GM12865 (cell line): Measurements from ENCODE around the gene LHPP.

Experiments used
- DNase-seq: peaks from one replicate; pipeline ENCODE4 v3.0.0; 2010; ENCODE audit warnings: low read depth
- H3K4me3 ChIP-seq: 2 replicates; pipeline ENCODE4 v1.5.1; 2011; ENCODE audit warnings: mild to moderate bottlenecking, low read depth, low read length, control low read depth
- TF ChIP-seq, protein P1 (sequence below): IDR thresholded peaks from 2 replicates; pipeline ENCODE4 v1.5.1; 2011; ENCODE audit warnings: low read length, control low read depth, low read depth, inconsistent platforms; ENCODE audit not compliant: insufficient read depth; ENCODE audit errors: missing control alignments

The LHPP gene

DNA sequence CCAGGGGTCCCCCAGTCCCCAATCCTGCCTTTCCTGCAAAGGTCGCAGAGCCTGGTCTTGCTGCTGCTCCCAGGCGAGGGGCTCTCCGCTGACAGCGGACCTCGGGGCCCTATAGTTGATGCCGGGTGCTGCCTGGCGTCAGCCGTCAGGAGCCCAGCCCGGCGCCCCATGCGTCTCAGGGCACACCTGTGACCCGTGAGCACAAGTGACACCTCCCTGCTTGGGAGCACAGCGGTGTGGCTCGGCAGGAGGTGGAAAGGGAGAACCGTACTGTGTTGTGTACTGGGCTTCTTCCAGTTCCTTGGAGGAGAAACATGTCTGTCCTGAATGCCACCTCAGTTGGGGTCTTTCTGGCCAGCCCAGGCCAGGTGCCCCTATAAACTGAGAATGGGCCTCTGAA lies 56.7 kb downstream of the LHPP start:
- TF ChIP-seq, protein P1, sequence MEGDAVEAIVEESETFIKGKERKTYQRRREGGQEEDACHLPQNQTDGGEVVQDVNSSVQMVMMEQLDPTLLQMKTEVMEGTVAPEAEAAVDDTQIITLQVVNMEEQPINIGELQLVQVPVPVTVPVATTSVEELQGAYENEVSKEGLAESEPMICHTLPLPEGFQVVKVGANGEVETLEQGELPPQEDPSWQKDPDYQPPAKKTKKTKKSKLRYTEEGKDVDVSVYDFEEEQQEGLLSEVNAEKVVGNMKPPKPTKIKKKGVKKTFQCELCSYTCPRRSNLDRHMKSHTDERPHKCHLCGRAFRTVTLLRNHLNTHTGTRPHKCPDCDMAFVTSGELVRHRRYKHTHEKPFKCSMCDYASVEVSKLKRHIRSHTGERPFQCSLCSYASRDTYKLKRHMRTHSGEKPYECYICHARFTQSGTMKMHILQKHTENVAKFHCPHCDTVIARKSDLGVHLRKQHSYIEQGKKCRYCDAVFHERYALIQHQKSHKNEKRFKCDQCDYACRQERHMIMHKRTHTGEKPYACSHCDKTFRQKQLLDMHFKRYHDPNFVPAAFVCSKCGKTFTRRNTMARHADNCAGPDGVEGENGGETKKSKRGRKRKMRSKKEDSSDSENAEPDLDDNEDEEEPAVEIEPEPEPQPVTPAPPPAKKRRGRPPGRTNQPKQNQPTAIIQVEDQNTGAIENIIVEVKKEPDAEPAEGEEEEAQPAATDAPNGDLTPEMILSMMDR = no peak

DNA sequence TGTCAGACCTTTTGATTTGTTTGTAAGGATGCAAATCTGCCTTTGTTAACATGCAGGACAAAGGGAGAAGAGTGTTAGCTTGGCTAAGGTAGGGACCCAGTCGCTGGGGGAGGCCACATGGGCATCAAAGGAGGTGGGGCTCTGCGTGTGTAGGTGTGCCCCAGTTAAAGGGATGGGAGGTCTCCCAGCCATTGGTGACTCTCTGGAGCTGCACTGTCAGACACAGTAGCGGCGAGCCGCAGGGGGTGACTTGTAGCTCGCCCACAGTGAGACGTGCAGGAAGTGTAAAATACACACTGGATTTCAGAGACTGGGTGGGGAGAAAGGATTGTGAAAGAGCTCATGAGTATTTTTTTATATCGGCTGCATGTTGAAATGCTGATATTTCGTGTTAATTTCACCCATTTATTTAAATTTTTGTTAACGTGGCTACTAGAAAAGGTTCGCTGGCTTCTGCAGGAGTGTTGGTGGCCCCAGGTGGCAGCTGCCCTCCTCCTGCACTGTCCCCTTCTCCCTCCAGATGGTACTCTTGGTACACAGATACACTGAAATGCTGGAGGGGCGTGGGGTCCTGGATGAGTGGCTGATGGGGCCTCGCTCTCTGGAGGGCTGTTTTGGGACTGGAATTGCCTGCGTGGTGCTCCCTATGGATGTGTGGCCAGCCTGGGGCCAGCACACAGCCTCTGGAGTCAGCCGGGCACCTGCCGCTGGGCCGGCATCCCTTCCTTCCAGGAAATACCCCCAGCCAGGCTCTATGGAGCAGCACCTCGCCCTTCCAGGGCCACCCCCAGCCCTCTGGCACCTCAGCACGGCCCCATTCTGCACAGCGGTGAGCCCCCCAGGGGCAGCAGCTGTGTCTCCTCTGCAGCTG lies 59.2 kb downstream of the LHPP start:
- no peak for DNase-seq
- H3K4me3 ChIP-seq = no peak overlapping the region
- TF ChIP-seq, protein P1 = no peak

More for the DNA sequence above, 56.7 kb downstream of the LHPP start:
- no peak overlapping the region for H3K4me3 ChIP-seq
- DNase-seq = no peak

DNA sequence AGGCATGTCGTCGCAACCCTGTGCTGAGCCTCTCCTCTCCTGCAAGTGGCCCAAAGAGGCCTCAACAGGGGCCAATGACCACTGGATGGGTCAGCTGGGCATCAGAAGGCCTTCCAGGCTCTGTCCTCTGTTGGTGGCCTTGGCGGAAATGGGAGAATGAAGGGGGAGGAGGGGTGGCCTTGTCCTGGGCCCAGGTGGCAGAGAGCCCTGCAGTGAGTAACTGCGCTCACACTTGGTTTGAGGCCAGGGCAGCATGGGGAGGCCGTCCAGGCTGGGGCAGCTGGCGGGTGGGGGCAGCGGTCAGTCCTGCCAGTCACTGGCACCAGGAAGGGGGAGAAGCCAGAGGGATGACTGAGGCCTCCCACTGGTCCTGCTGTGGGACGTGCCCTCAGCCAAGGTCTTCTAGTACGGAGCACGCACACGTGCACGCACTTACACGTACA lies 59.8 kb downstream of the LHPP start:
- H3K4me3 ChIP-seq = no peak overlapping the region
- DNase-seq = no peak
- TF ChIP-seq, protein P1 = no peak

DNA sequence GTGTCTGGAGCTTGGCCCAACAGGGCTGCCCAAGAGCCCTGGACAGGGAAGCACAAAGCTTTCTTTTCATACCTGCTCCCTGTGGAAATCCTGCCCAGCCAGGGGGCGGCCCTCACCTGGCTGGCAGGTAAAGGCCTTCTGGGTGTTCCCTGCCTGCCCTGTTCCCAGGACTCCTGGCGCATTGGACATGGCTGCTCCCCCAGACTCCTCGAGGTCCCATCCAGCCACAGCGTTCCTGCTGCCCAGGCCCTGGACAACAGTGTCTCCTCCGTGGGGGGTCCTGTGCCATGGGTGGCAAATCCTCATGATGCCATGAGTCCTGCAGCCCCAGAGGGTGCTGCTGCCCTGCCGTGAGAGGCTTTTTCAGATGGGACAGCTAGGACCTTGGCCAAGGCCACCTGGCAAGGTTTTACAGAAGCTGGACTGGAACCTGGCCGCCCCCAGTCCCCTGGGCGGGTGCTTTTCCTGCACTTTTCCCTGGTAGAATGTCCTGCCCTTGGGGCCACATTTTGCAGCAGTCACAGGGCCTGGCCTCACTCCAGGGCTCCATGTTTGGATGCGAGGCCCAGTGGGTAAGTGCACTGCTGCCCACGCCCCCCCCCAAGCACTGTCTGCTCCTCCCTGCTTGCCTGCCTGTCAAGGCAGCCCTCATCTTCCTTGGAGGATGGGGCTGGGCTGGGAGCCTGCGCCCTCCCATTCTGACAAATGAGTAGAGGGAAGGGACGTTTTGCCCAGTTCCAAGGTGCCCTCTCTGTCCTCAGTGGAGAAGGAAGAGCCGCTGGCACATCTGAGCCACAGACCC lies 60.7 kb downstream of the LHPP start:
- TF ChIP-seq, protein P1 = no peak
- no peak overlapping the region for H3K4me3 ChIP-seq
- DNase-seq = no peak

DNA sequence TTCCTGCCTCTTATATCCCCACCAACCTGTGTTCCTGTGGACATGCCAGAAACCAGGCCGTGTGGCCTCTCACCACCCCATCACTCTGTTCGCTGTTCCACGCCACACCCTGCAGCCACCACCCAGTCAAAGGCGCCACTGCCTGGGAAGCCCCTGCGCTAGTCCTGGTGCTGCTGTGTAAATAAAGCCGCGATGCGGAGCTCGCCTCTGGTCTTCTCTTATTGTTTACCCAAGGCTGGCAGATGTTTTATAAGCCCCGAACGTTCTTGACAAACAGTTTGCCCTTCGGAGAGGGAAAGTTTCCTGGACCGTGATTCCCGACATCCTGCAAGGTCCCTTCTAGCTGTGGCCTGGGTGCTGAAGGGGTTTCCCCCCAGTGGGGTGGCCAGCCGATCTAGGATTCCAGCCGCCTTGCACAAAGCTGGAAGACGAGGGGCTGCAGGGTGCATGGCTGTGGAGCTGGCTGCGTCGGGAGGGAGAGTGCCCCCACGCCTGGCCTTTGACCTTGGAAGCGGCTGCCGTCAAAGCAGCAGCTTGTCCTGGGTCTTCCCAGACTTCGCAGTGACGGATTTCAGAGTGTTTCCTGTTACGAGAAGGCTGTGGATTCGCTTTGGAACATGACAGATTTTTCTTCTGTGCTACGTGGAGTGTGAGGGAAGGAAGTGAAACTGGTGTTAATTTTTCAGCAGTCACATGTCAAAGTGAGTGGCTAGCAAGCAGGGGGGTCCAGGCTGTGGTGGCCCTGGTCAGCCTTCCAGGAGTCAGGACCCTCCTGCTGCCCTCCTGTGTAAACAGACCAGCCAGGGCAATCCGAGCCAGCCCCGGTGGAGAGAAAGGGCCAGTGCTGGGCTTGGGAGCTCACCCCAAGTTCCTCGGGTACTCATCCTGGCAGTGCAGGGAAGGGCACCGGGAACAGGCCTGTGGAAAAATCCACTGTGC lies 61.6 kb downstream of the LHPP start:
- DNase-seq = no peak
- no peak overlapping the region for H3K4me3 ChIP-seq
- TF ChIP-seq, protein P1 = no peak

DNA sequence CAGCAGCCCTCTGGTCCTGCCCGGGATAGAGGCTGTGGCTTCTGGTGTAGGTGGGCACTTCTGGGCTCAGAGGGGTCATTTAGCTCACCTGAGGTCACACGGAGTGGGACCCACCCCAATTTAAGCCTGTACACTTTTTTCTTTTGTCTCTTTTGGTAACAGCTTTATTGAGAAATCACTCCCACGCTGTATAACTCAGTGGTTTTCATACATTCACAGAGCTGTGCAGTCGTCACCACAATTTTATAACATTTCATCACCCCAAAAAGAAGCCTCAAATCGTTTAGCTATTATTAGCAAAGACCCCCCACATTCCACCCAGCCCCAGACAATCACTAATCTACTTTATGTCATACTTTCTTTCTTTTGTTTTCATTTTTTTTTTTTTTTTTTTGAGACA lies 62.3 kb downstream of the LHPP start:
- H3K4me3 ChIP-seq = no peak overlapping the region
- no peak for DNase-seq
- TF ChIP-seq, protein P1 = no peak
